ENCODE results near the gene ID1.

ID1 gene

DNA sequence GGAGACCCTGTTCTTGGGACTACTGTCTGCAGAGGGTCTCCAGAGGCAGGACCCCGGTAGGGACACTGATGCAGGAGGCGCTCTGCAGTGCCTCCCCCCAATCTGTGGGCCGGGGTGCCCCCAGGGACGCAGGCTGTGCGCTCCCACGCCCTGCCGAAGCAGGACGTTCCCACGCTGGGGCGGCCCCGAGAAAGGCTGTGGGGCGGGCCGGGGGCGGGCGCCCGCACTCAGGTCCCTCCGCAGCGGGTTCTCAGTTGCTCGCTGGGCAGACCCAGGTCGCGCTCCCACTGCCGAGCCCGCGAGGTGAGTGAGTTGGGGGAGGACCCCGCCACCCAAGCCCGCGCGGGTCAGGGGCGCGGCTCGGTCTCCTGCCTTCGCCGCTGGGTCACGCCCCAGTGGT, 32.6 kb downstream of the ID1 start, which contains the start of gene COX4I2:
COX4I2 (plus strand) TSS at position 253 of the 400 bp plus-strand sequence. CDS start 1,106 bp downstream, outside the sequence.
- no peak for FAIRE-seq
- TF ChIP-seq, protein P1, sequence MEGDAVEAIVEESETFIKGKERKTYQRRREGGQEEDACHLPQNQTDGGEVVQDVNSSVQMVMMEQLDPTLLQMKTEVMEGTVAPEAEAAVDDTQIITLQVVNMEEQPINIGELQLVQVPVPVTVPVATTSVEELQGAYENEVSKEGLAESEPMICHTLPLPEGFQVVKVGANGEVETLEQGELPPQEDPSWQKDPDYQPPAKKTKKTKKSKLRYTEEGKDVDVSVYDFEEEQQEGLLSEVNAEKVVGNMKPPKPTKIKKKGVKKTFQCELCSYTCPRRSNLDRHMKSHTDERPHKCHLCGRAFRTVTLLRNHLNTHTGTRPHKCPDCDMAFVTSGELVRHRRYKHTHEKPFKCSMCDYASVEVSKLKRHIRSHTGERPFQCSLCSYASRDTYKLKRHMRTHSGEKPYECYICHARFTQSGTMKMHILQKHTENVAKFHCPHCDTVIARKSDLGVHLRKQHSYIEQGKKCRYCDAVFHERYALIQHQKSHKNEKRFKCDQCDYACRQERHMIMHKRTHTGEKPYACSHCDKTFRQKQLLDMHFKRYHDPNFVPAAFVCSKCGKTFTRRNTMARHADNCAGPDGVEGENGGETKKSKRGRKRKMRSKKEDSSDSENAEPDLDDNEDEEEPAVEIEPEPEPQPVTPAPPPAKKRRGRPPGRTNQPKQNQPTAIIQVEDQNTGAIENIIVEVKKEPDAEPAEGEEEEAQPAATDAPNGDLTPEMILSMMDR (IDR thresholded peaks at IDR 0.05; ENCODE audit: insufficient read depth, missing control alignments) = no peak
- DNase-seq (ENCODE audit: insufficient read length, low spot score) = no peak

DNA sequence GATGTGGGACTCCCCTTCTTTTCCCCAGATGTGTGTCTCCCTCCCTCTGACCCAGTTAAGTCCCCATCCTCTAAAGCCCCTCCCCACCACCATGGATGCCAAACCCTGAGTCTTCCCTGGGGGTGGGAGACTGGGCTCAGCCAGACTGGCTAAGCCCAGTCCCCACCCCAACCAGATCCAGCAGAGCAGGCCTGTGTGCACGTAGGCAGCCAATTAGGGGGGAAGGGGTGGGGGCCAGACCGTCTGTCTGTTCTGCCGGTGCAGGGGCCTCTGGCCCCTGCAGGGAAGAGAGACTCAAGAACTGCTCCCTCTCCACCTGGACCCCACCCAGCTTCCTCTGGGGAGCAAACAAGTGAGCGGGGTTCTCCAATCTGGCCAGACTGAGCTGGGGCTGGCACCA, 33.2 kb downstream of the ID1 start:
- DNase-seq (ENCODE audit: insufficient read length, low spot score) = no peak
- TF ChIP-seq, protein P1 (IDR thresholded peaks at IDR 0.05; ENCODE audit: insufficient read depth, missing control alignments) = no peak
- FAIRE-seq = no peak

DNA sequence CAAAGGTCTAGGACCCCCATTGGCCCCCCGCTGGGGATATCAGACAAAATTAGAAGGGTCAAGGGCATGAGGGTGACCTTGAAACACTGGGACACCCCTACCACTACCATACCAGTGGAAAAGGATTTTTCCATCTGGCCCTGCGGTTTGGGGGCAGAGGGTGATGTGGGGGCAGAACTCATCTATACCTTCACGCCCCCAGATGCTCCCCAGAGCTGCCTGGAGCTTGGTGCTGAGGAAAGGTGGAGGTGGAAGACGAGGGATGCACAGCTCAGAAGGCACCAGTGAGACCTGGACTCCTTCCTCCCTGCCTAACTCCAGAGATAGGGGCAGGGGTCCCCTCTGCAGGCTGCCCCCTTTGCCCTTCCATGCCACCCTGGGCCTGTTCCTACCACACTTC, 33.7 kb downstream of the ID1 start:
- TF ChIP-seq, protein P1 (IDR thresholded peaks at IDR 0.05; ENCODE audit: insufficient read depth, missing control alignments) = no peak
- no peak for FAIRE-seq

DNA sequence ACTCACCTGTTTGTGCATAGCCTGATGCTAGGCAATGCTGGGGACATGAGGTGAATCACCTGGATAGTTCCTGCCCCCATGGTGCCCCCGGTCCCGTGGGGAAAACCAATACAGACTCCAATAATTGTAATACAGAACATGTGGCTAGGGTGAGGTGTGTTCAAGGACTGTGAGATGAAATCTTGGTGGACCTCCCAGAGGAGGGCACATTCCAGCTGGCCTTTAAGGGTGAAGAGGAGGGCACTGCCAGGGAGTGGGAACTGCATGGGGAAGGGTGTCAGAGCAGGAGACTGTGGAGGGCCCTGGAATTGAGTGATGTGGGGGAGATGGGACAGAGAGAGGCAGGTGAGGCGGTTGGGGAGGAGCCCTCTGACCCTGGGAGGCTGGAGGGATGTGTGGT, 35.2 kb downstream of the ID1 start:
- no peak for FAIRE-seq
- no peak for DNase-seq (ENCODE audit: insufficient read length, low spot score)
- TF ChIP-seq, protein P1 (IDR thresholded peaks at IDR 0.05; ENCODE audit: insufficient read depth, missing control alignments) = no peak

More for the DNA sequence above, 33.7 kb downstream of the ID1 start:
- DNase-seq (ENCODE audit: insufficient read length, low spot score) = no peak

DNA sequence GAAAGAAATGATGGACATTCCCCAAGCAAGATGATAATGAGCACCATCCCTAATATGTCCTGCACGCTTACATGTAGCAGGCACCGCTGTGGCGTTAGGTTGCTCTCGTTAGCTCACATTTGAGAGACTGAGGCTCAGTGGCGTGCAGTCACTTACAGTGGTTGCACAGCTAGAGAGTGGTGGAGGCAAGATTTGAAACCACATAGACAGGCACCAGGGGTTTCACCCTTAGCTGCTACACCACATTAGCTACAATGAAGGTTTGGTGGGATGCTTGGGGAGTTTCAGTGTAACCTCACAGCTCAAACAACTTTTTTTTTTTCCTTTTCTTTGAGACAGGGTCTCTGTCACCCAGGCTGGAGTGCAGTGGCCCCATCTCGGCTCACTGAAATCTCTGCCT, 36.3 kb downstream of the ID1 start:
- FAIRE-seq (no peak), DNase-seq (ENCODE audit: insufficient read length, low spot score) (no peak)
- TF ChIP-seq, protein P1 (IDR thresholded peaks at IDR 0.05; ENCODE audit: insufficient read depth, missing control alignments) = no peak

DNA sequence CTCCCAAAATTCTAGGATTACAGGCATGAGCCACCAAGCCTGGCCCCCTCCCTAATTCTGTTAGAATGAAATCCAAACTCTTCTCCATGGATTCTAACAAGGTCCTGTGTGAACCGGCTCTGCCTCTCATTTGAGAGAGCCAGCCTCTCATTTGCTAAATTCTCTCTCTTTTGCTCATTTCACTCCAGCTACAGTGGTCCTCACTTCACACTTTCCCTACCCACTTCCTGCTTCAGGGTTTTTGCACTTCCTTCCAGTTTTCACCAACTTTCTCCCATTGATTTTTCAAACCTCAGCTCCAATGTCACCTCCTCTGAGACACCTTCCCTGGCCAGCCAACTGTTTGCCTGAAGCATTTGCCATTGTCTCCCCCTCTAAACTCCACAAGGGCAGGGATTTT, 37.7 kb downstream of the ID1 start:
- DNase-seq (ENCODE audit: insufficient read length, low spot score) (no peak), FAIRE-seq (no peak)
- TF ChIP-seq, protein P1 (IDR thresholded peaks at IDR 0.05; ENCODE audit: insufficient read depth, missing control alignments) = no peak

DNA sequence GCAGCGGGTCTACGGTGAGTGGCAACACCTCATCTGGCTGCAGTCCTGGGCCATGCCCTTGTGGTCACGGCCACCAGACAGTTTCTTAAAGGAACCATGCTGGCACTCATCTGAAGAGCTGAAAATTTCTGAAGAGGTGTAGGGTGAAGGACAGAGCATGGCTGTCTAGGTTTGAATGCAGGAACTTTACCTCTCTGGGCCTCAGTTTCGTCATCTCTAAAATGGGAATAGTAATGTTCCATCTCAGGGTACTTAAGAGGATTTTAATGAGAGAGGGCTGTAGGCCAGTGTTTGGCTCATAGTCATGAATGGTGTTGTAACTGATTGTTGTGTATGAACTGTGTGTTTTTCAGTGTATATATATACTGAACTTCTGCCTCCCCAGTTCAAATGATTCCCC, 38.4 kb downstream of the ID1 start:
- DNase-seq (ENCODE audit: insufficient read length, low spot score) (no peak), FAIRE-seq (no peak)
- TF ChIP-seq, protein P1 (IDR thresholded peaks at IDR 0.05; ENCODE audit: insufficient read depth, missing control alignments) = no peak

Measured in D721Med (cell line).